ENCODE measurements around the gene RPL3. TPM values are rescaled to one million over a fixed set of nuclear protein-coding genes. Genes with fewer than 3 reads are reported as not detected.
A peak's percentile ranks its signal among the peaks of the same experiment; 100 is the strongest.

RPL3 gene
- total RNA-seq, 1 donor from 2014 or later, result 1,479 TPM

- Histone ChIP-seq H3K27me3 (no peaks in the 10 kb centered on the region), H3K9me3 (peaks cover 0 to 9% of the 10 kb centered on the region in 2 donors), H3K4me1 (peaks cover 2 to 5% of the 10 kb centered on the region in 2 donors), H3K4me3 (no peak overlapping the region), H3K36me3 (no peaks in the 10 kb centered on the region), H3K27ac (no peak overlapping the region)
- no peak for DNase-seq (ENCODE audit: low spot score in 2 of 2)
- intact Hi-C loops (cut with DNase I), result no loop called here
- no peak for TF ChIP-seq CTCF (IDR thresholded peaks at IDR 0.05)
Measured at GRCh38 chr22:39288135-39288898, 31.1 kb downstream of the RPL3 start.

GRCh38 chr22:39287076-39287725 is 32.2 kb downstream of the RPL3 start:
- peaks cover 2% of the 10 kb centered on the region in 2 donors for H3K4me1 ChIP-seq
- no peak for TF ChIP-seq CTCF (IDR thresholded peaks at IDR 0.05)
- H3K9me3 ChIP-seq, result peaks cover 0 to 9% of the 10 kb centered on the region in 2 donors
- no peaks in the 10 kb centered on the region for H3K27me3 ChIP-seq
- peak overlapping the region in 1 of 2 donors; percentile 6 for H3K27ac ChIP-seq
- H3K36me3 ChIP-seq, result no peaks in the 10 kb centered on the region
- DNase-seq (ENCODE audit: low spot score in 2 of 2), result no peak
- H3K4me3 ChIP-seq, result no peak overlapping the region
- intact Hi-C loops (cut with DNase I), result no loop called here

- no peaks in the 10 kb centered on the region for H3K36me3 ChIP-seq
- peaks cover 0 to 9% of the 10 kb centered on the region in 2 donors for H3K9me3 ChIP-seq
- intact Hi-C loops (cut with DNase I), result no loop called here
- H3K4me1 ChIP-seq, result no peaks in the 10 kb centered on the region
- DNase-seq (ENCODE audit: low spot score in 2 of 2), result no peak
- H3K4me3 ChIP-seq, result no peak overlapping the region
- TF ChIP-seq CTCF (IDR thresholded peaks at IDR 0.05), result no peak
- no peak overlapping the region for H3K27ac ChIP-seq
- H3K27me3 ChIP-seq, result no peaks in the 10 kb centered on the region
Measured at GRCh38 chr22:39284983-39285382, 34.4 kb downstream of the RPL3 start.

- Histone ChIP-seq H3K9me3 (peaks cover 0 to 9% of the 10 kb centered on the region in 2 donors), H3K36me3 (no peaks in the 10 kb centered on the region), H3K4me3 (no peak overlapping the region), H3K4me1 (no peaks in the 10 kb centered on the region), H3K27ac (no peak overlapping the region), H3K27me3 (no peaks in the 10 kb centered on the region)
- no peak for DNase-seq (ENCODE audit: low spot score in 2 of 2)
- TF ChIP-seq CTCF (IDR thresholded peaks at IDR 0.05), result no peak
- intact Hi-C loops (cut with DNase I), result no loop called here
Measured at GRCh38 chr22:39284142-39284980, 35.1 kb downstream of the RPL3 start.

- Histone ChIP-seq H3K4me3 (no peak overlapping the region), H3K27me3 (no peaks in the 10 kb centered on the region), H3K36me3 (no peaks in the 10 kb centered on the region), H3K27ac (peak overlapping the region; percentile 54 to 56), H3K9me3 (peaks cover 0 to 9% of the 10 kb centered on the region in 2 donors), H3K4me1 (no peaks in the 10 kb centered on the region)
- no peak for TF ChIP-seq CTCF (IDR thresholded peaks at IDR 0.05)
- peak in 1 of 2 donors; percentile 83 for DNase-seq (ENCODE audit: low spot score in 2 of 2)
- intact Hi-C loops (cut with DNase I), result no loop called here
Measured at GRCh38 chr22:39283322-39284141, 35.9 kb downstream of the RPL3 start.

All from ascending aorta (tissue), 2 donors.